HepG2 (cell line): Measurements from ENCODE around the gene ARL16. TPM values are rescaled to one million over a fixed set of nuclear protein-coding genes. Genes with fewer than 3 reads are reported as not detected.

Experiments
- AGO1 ChIP-seq: fragments of 200-400 bp; formaldehyde crosslinking; IDR thresholded peaks from 2 replicates; pipeline ENCODE4 v1.6.1; 2017; ENCODE audit warnings: mild to moderate bottlenecking, low read depth, low read length, moderate library complexity; ENCODE audit not compliant: poor library complexity, severe bottlenecking
- CENPX ChIP-seq: sonication (generic); formaldehyde crosslinking; IDR thresholded peaks from 2 replicates; pipeline ENCODE4 v1.9.0; 2021; ENCODE audit warnings: mild to moderate bottlenecking, missing genetic modification reagents, moderate library complexity
- CHCHD3 ChIP-seq: sonication (generic); formaldehyde crosslinking; IDR thresholded peaks from 2 replicates; pipeline ENCODE4 v1.8.0; 2022; ENCODE audit warnings: mild to moderate bottlenecking, missing genetic modification reagents, moderate library complexity
- ETV6 ChIP-seq: sonication (generic); formaldehyde crosslinking; conservative IDR thresholded peaks from 2 replicates; pipeline ENCODE4 v1.4.0; 2020; ENCODE audit warnings: missing genetic modification reagents
- FOXK2 ChIP-seq: fragments of 450-650 bp; IDR thresholded peaks from 2 replicates; pipeline ENCODE4 v1.6.1; 2016
- IKZF4 ChIP-seq: sonication (generic); formaldehyde crosslinking; IDR thresholded peaks from 2 replicates; pipeline ENCODE4 v1.5.1; 2020; ENCODE audit warnings: borderline replicate concordance, mild to moderate bottlenecking, low read depth, missing genetic modification reagents; ENCODE audit errors: not compliant biosample characterization
- MIER3 ChIP-seq: IDR thresholded peaks from 2 replicates; pipeline ENCODE4 v1.6.1; 2016; ENCODE audit warnings: missing compliant biosample characterization, borderline replicate concordance
- RNF2 ChIP-seq: fragments of 450-650 bp; conservative IDR thresholded peaks from 2 replicates; pipeline ENCODE4 v1.6.1; 2016; ENCODE audit warnings: low read depth
- SP140L ChIP-seq: sonication (generic); formaldehyde crosslinking; IDR thresholded peaks from 2 replicates; pipeline ENCODE4 v1.4.0; 2020; ENCODE audit warnings: missing genetic modification reagents, borderline replicate concordance
- SP2 ChIP-seq: sonication (generic); formaldehyde crosslinking; IDR thresholded peaks from 2 replicates; pipeline ENCODE4 v1.5.1; 2020; ENCODE audit warnings: mild to moderate bottlenecking, missing genetic modification reagents
- SP4 ChIP-seq: sonication (generic); formaldehyde crosslinking; IDR thresholded peaks from 2 replicates; pipeline ENCODE4 v1.8.1; 2023; ENCODE audit warnings: mild to moderate bottlenecking, missing genetic modification reagents
- TCF12 ChIP-seq, 2 experiments: fragments of 450-650 bp in 1 of 2; sonication (generic) in 1 of 2; formaldehyde crosslinking in 1 of 2; IDR thresholded peaks; 2 replicates each; pipeline versions ENCODE4 v1.6.1 to v1.8.0; 2017 to 2022; ENCODE audit warnings: antibody characterized with exemption in 1 of 2, mild to moderate bottlenecking in 1 of 2, missing genetic modification reagents in 1 of 2, moderate library complexity in 1 of 2
- U2AF2 ChIP-seq: fragments of 200-400 bp; formaldehyde crosslinking; IDR thresholded peaks from 2 replicates; pipeline ENCODE4 v1.6.1; 2017; ENCODE audit warnings: low read depth, mild to moderate bottlenecking, low read length
- ZBTB20 ChIP-seq: sonication (generic); formaldehyde crosslinking; IDR thresholded peaks from 2 replicates; pipeline ENCODE4 v1.8.1; 2023; ENCODE audit warnings: missing genetic modification reagents, low read depth, mild to moderate bottlenecking, borderline replicate concordance
- ZBTB21 ChIP-seq: sonication (generic); formaldehyde crosslinking; IDR thresholded peaks from 2 replicates; pipeline ENCODE4 v1.4.0; 2020; ENCODE audit warnings: missing genetic modification reagents
- ZNF460 ChIP-seq: sonication (generic); formaldehyde crosslinking; IDR thresholded peaks from 2 replicates; pipeline ENCODE4 v1.5.1; 2020; ENCODE audit warnings: missing genetic modification reagents, mild to moderate bottlenecking, borderline replicate concordance
- ZNF567 ChIP-seq: sonication (generic); formaldehyde crosslinking; IDR thresholded peaks from 2 replicates; pipeline ENCODE4 v1.8.1; 2023; ENCODE audit warnings: mild to moderate bottlenecking, missing genetic modification reagents, borderline replicate concordance
- ZNF629 ChIP-seq: sonication (generic); formaldehyde crosslinking; conservative IDR thresholded peaks from 2 replicates; pipeline ENCODE4 v1.5.0; 2020; ENCODE audit warnings: missing genetic modification reagents
- ZNF83 ChIP-seq: sonication (generic); formaldehyde crosslinking; IDR thresholded peaks from 2 replicates; pipeline ENCODE4 v1.4.0; 2020; ENCODE audit warnings: missing genetic modification reagents, mild to moderate bottlenecking, borderline replicate concordance
- ZNF839 ChIP-seq: sonication (generic); formaldehyde crosslinking; IDR thresholded peaks from 2 replicates; pipeline ENCODE4 v1.4.0; 2020; ENCODE audit warnings: missing genetic modification reagents, mild to moderate bottlenecking, borderline replicate concordance
- polyA plus RNA-seq, 8 experiments: library from polyadenylated mRNA; depleted of rRNA in 3 of 8; stranded (reverse) in 7 of 8; unstranded in 1 of 8; fragments of >200 nt; fragmentation: Illumina TruSeq in 4 of 8; extraction: Trizol in 4 of 8; gene quantifications; 2 replicates each; pipeline versions ENCODE4 v1.2.1 to v1.2.3, GENCODE V29; 2011 to 2016; ENCODE audit warnings: low read depth in 4 of 8, missing spikeins in 1 of 8, mixed read lengths in 1 of 8; ENCODE audit not compliant: insufficient read depth in 1 of 8
- total RNA-seq, 5 experiments: library from RNA; depleted of rRNA; stranded (reverse); fragments of >200 nt; fragmentation: Illumina TruSeq; extraction: Trizol; gene quantifications; 2 replicates each; pipeline ENCODE4 v1.2.3, GENCODE V29; 2016; ENCODE audit warnings: low read depth in 1 of 5
- TF ChIP-seq, protein P1 (sequence below): sonication (generic); formaldehyde crosslinking; IDR thresholded peaks from 2 replicates; pipeline ENCODE4 v1.8.0; 2022; ENCODE audit warnings: mild to moderate bottlenecking, missing genetic modification reagents; ENCODE audit not compliant: insufficient replicate concordance
- TF ChIP-seq, protein P2 (sequence below): sonication (generic); formaldehyde crosslinking; IDR thresholded peaks from 2 replicates; pipeline ENCODE4 v1.5.1; 2020; ENCODE audit warnings: mild to moderate bottlenecking, moderate library complexity, missing genetic modification reagents
- TF ChIP-seq, protein P3 (sequence below): sonication (generic); IDR thresholded peaks from 2 replicates; pipeline ENCODE4 v1.6.1; 2016; ENCODE audit warnings: low read depth, borderline replicate concordance
- TF ChIP-seq, protein P4 (sequence below): sonication (generic); formaldehyde crosslinking; IDR thresholded peaks from 2 replicates; pipeline ENCODE4 v1.4.0; 2020; ENCODE audit warnings: mild to moderate bottlenecking, missing genetic modification reagents

Gene ARL16
- total and polyA plus RNA-seq, 2 of the 13 experiments (the other 11 are each of a cell fraction or from before 2014, with no cell fraction given), result 20.8 to 30.8 TPM

DNA sequence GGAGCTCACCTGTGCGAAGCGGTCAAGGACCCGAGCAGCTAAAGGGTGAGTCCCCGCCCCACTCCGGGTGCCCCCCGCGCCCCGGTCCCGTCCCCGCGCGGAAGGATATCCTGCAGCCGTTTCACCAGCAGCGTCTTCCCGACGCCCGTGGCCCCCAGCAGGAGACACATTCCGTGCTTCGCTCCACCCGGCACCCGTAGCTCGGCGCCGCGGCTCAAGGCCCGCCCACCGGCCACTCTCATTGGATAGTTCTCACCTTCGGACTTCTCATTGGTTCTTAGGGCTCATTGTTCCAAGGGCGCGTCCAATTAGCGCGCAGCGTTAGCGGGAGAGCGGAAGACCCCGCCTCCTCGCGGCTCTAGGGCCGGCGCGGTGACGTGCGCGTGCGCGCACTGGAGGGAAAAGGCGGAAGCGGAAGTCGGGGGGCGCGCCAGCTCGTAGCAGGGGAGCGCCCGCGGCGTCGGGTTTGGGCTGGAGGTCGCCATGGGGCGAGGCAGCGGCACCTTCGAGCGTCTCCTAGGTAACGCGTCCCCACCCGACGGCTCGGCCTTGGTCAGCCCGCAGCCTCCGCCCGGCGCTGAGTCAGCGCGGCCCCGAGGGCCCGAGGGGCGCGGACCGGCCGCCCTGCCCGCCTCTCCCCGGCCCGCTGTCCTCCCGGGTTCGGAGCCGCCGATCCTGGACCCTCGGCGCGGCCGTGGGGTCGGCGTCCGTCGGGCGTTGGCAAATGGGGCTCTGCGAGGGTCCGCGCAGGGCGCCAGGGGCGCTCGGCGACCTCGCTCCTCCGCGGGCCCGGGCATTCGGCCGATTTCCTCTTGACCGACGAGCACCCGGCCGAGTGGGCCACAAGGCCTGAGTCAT lies at the start of gene ARL16, which contains the start of gene HGS (continued):
- TF ChIP-seq, protein P1, sequence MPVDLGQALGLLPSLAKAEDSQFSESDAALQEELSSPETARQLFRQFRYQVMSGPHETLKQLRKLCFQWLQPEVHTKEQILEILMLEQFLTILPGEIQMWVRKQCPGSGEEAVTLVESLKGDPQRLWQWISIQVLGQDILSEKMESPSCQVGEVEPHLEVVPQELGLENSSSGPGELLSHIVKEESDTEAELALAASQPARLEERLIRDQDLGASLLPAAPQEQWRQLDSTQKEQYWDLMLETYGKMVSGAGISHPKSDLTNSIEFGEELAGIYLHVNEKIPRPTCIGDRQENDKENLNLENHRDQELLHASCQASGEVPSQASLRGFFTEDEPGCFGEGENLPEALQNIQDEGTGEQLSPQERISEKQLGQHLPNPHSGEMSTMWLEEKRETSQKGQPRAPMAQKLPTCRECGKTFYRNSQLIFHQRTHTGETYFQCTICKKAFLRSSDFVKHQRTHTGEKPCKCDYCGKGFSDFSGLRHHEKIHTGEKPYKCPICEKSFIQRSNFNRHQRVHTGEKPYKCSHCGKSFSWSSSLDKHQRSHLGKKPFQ (CRISPR knock-in tag), result no peak
- TF ChIP-seq FOXK2, result no peak
- 0 out of 2 replicates have a peak, but pooled peaks have one; percentile 8 for TF ChIP-seq ZNF567 (CRISPR knock-in tag)
- TF ChIP-seq, protein P2, sequence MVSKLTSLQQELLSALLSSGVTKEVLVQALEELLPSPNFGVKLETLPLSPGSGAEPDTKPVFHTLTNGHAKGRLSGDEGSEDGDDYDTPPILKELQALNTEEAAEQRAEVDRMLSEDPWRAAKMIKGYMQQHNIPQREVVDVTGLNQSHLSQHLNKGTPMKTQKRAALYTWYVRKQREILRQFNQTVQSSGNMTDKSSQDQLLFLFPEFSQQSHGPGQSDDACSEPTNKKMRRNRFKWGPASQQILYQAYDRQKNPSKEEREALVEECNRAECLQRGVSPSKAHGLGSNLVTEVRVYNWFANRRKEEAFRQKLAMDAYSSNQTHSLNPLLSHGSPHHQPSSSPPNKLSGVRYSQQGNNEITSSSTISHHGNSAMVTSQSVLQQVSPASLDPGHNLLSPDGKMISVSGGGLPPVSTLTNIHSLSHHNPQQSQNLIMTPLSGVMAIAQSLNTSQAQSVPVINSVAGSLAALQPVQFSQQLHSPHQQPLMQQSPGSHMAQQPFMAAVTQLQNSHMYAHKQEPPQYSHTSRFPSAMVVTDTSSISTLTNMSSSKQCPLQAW (CRISPR knock-in tag), result peak; percentile 87
- TF ChIP-seq ZNF83 (CRISPR knock-in tag), result no peak
- TF ChIP-seq, protein P3, sequence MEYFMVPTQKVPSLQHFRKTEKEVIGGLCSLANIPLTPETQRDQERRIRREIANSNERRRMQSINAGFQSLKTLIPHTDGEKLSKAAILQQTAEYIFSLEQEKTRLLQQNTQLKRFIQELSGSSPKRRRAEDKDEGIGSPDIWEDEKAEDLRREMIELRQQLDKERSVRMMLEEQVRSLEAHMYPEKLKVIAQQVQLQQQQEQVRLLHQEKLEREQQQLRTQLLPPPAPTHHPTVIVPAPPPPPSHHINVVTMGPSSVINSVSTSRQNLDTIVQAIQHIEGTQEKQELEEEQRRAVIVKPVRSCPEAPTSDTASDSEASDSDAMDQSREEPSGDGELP, result peak; percentile 47; the same call in 1 of the 2 replicates
- TF ChIP-seq, protein P4, sequence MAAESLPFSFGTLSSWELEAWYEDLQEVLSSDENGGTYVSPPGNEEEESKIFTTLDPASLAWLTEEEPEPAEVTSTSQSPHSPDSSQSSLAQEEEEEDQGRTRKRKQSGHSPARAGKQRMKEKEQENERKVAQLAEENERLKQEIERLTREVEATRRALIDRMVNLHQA (CRISPR knock-in tag), result no peak
- no peak for TF ChIP-seq TCF12 (IDR thresholded peaks at IDR 0.05)
- no peak for TF ChIP-seq TCF12 (CRISPR knock-in tag; IDR thresholded peaks at IDR 0.05)
- no peak for TF ChIP-seq U2AF2
- no peak for TF ChIP-seq SP140L (CRISPR knock-in tag)
- no peak for TF ChIP-seq CHCHD3 (CRISPR knock-in tag)
- TF ChIP-seq AGO1, result no peak
- TF ChIP-seq ETV6 (CRISPR knock-in tag), result 0 out of 2 replicates have a peak, but pooled peaks have one; percentile 10
- no peak for TF ChIP-seq ZBTB21 (CRISPR knock-in tag)
- no peak for TF ChIP-seq RNF2
- no peak for TF ChIP-seq CENPX
- no peak for TF ChIP-seq IKZF4 (CRISPR knock-in tag)
- peak; percentile 95 for TF ChIP-seq SP4
- TF ChIP-seq ZNF460, result no peak
- no peak for TF ChIP-seq ZNF839 (CRISPR knock-in tag)
- TF ChIP-seq MIER3, result peak; percentile 89; the same call in 1 of the 2 replicates
- 0 out of 2 replicates have a peak, but pooled peaks have one; percentile 8 for TF ChIP-seq ZNF629 (CRISPR knock-in tag)
- TF ChIP-seq SP2 (CRISPR knock-in tag), result peak; percentile 99
- TF ChIP-seq ZBTB20 (CRISPR knock-in tag), result no peak
